Bone marrow (tissue), 2 donors: Measurements from ENCODE around the gene AOC2.
"Not testable (repeated sequence)": the region's sequence is repeated elsewhere in the genome, so short reads cannot be mapped to it uniquely, and the experiment has no call there.

Experiments
- DNase-seq, 2 donors: peaks; one replicate each; lab custom pipeline; 2025; lab: John Stamatoyannopoulos, UW

The AOC2 gene

DNA sequence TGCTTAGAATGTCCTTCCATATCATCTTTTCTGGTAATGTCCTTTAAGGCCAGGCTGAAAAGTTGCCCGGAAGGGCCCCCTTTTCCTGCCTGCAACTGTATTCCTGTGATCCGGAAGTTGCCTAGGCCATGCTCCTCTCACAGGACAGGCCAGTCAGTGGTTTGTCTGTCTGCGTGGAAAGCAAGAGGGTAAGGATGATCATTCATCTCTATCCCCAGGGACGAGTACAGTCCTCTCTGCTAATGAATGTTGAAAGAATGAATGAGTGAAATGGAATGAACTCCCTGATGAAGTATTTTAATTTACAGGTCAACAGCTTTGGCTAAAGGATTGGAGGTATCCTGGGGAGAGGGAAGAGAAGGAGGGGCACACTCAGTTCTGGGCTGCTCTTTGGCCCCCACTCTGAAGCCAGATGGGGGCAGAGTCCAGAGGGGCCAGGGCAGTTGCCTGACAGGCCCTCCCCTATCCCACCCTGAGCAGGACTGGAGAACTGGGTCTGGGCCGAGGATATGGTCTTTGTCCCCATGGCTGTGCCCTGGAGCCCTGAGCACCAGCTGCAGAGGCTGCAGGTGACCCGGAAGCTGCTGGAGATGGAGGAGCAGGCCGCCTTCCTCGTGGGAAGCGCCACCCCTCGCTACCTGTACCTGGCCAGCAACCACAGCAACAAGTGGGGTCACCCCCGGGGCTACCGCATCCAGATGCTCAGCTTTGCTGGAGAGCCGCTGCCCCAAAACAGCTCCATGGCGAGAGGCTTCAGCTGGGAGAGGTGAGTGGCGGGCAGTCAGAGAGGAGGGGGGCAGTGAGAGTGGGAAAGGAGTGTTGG lies 9.8 kb downstream of the AOC2 start:
- no peak for DNase-seq

DNA sequence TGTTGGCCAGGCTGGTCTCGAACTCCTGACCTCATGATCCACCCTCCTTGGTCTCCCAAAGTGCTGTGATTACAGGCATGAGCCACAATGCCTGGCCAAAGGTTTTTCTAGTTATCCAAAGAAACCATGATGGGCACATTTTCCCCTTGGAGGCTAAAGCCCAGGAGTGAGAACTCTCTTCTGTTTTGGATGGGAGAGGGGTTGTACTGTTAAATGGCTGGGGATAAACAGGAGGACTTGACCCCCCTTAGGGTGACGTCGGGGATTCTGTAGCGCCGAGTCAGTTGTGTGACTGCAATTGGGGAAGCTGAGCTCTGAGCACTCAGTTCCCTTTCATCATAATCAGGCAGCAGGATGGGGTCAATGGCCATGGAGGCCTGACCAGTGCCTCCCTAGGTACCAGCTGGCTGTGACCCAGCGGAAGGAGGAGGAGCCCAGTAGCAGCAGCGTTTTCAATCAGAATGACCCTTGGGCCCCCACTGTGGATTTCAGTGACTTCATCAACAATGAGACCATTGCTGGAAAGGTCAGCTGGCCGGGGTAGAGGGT lies 10.7 kb downstream of the AOC2 start:
- no peak for DNase-seq

- not testable (repeated sequence) for DNase-seq
Observed at GRCh38 chr17:42856093-42856492, 11.7 kb downstream of the AOC2 start.

- DNase-seq: not testable (repeated sequence)
Observed at GRCh38 chr17:42856516-42856915, 12.1 kb downstream of the AOC2 start.

DNA sequence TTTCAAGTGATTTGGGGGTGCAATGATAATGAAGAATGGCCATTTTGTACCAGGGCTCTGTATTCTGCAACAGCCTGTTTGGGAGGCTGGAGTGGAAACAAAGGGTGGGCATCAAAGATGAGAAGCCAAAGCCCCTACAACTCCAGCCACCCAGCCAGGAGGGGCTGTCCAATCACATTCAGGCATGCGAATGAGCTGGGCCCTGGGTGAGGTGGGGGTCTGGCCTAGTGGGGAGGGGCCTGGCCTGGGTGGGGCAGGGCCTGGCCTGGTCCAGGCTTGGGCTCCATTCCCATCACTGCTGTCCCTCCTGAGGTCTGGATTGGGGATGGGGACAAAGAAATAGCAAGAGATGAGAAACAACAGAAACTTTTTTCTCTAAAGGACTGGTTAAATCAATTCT lies 13.0 kb downstream of the AOC2 start:
- DNase-seq: no peak

- DNase-seq: no peak
Observed at GRCh38 chr17:42865638-42866094, 21.3 kb downstream of the AOC2 start.

DNA sequence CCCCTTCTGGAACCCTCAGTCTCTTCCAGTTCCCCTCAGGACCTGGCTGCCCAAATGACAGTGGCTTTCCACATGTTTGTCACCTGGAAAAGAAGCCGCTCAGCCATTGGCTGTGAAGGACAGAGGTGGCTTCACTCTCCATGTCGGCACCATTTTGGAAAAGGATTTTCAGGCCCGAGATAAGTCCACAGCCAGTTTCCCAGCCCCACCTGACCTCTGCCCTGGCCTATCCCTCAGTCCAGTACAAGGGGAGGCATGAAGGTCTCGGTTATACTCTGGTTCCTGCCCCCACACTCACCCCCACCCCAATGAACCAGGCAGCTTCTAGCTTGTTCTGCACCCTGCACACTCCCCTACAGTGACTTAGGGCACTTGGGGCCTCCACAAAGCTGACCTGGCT lies 21.8 kb downstream of the AOC2 start:
- DNase-seq: no peak

GRCh38 chr17:42866631-42867575 lies 22.5 kb downstream of the AOC2 start:
- no peak for DNase-seq

DNA sequence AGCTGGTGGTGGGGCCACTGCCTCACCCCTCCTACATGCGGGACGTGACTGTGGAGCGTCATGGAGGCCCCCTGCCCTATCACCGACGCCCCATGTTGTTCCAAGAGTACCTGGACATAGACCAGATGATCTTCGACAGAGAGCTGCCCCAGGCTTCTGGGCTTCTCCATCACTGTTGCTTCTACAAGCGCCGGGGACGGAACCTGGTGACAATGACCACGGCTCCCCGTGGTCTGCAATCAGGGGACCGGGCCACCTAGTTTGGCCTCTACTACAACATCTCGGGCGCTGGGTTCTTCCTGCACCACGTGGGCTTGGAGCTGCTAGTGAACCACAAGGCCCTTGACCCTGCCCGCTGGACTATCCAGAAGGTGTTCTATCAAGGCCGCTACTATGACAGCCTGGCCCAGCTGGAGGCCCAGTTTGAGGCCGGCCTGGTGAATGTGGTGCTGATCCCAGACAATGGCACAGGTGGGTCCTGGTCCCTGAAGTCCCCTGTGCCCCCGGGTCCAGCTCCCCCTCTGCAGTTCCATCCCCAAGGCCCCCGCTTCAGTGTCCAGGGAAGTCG lies 23.4 kb downstream of the AOC2 start:
- not testable (repeated sequence) for DNase-seq

- DNase-seq: no peak
Observed at GRCh38 chr17:42868338-42868737, 24.0 kb downstream of the AOC2 start.

GRCh38 chr17:42871647-42872046 lies 27.3 kb downstream of the AOC2 start:
- DNase-seq: no peak

DNA sequence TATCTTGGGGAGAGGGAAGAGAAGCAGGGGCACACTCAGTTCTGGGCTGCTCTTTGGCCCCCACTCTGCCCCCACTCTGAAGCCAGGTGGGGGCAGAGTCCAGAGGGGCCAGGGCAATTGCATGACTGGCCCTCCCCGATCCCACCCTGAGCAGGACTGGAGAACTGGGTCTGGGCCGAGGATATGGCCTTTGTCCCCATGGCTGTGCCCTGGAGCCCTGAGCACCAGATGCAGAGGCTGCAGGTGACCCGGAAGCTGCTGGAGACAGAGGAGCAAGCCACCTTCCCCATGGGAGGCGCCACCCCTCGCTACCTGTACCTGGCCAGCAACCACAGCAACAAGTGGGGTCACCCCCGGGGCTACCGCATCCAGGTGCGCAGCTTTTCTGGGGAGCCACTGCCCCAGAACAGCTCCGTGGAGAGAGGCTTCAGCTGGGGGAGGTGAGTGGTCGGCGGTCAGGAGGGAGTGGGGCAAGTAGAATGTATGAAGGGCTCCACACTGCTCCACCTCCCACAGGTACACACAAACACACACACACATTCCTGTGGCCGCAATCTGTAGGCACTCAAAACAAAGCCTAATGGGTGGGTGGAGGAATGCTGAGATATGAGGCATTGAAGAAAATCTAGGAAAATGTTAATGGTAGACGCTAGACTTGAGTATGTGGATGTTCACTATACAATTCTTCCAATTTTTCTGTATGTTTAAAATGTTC lies 28.0 kb downstream of the AOC2 start:
- DNase-seq: no peak

DNA sequence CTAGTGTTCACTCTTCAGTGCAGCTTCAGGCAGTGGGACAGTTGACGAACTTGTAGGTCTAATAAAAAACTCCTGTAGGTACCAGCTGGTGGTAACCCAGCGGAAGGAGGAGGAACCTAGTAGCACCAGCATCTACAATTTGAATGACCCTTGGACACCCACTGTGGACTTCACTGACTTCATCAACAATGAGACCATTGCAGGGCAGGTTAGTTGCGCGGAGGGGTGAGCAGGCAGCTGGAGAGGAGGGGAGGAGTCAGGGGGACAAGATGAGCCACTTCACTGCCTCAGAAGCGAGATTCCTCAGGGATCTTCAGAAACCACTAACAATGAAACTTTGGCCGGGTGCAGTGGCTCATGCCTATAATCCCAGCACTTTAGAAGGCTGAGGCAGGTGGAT lies 28.9 kb downstream of the AOC2 start:
- no peak for DNase-seq

DNA sequence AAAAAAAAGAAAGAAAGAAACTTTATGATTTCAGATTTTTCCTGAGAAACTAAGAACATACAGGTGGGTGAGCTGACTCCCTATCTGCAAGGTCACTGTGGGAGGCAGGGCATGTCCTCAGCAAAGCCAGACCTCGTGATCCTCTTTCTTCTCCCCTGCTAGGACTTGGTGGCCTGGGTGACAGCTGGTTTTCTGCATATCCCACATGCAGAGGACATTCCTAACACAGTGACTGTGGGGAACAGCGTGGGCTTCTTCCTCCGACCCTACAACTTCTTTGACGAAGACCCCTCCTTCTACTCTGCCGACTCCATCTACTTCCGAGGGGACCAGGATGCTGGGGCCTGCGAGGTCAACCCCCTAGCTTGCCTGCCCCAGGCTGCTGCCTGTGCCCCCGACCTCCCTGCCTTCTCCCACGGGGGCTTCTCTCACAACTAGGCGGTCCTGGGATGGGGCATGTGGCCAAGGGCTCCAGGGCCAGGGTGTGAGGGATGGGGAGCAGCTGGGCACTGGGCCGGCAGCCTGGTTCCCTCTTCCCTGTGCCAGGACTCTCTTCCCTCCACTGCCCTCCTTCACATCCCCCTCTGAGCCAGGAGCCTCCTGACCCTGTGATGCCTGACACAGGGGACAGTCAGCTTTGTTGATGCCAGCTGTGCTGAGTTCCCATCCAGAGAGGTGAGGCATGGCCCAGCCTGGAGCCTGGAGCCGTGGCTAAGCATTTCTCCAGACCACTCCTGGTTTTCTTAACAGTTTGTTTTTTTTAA lies 29.7 kb downstream of the AOC2 start:
- not testable (repeated sequence) for DNase-seq

DNA sequence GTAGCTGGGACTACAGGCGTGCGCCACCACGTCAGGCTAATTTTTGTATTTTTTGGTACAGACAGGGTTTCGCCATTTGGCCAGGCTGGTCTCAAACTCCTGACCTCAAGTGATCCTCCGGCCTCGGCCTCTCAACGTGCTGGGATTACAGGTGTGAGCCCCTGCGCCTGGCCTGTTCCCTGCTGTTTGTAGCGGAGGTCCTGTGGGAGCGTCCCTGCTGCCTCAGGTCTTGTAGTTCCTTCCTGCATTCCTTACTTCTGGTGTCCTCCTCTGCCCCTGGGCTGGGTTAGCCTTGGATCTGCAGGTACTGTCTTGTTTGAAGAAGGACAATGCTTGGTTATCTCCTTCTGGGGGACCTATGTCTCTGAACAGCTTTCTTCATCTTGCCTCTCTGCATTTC lies 32.7 kb downstream of the AOC2 start:
- no peak for DNase-seq

GRCh38 chr17:42878123-42878880 lies 33.9 kb downstream of the AOC2 start:
- no peak for DNase-seq

DNA sequence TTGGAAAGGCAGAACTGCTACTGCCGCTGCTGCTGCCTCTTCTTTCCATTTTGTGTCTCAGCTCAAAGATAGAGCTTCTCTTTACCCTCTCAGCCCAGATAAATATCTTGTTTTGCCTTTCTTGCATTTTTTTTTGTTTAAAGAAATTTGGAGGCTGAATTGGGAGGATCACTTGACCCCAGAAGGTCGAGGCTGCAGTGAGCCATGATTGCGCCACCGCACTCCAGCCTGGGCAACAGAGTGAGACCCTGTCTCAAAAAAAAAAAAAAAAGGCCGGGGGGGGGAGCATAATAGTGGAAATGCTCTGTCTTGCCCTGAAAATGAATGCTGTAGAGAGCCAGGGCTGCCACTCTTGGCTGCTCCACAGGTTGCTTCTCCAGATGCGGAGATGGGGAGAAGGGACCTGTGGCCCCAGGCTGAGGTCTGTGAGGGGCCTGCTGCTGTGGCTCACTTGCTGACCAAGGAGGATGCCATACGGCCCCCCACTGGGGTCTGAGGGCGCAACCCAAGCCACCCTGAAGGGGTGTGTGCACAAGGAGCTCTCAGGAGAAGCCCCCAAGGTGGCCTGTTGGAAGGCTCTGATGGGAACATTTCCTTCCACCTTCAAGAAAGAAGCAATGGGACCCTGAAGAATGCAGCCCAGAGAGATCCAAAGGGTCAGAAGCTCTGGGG lies 34.7 kb downstream of the AOC2 start:
- DNase-seq: no peak

- DNase-seq: no peak
Observed at GRCh38 chr17:42879596-42879985, 35.2 kb downstream of the AOC2 start.

DNA sequence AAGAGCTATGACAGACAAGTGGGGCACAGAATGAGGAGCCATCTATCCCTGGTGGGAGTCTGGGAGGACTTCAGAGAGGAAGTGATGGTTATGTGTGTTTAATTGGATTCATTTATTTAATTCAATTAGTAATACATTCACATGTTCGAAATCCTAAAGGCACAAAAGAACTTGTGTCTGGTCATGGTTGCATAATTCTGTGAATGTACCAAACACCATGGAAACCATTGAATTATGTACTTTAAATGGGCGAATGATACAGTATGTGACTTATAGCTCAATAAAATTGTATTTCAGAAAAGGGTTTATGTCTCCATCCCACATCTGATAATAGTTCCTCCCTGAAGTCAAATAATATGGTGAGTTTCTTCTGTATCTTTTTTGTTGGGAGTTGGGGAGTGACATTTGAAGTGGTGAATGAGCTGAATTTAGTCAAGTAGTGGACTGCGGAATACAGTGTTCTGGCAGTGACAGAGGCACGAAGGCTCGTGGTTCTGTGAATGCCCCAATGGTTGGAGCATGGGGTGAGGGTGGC lies 36.5 kb downstream of the AOC2 start:
- no peak for DNase-seq
